Measurements from ENCODE around the gene MYOF.

The MYOF gene

GRCh38 chr10:93352638-93353383, 129.3 kb downstream of the MYOF start:
- no peak for TF ChIP-seq ZFX (IDR thresholded peaks at IDR 0.05)
- peak; percentile 78 for TF ChIP-seq CTCF (conservative IDR thresholded peaks at IDR 0.05)
- no peak overlapping the region for H3K27ac ChIP-seq

- no peak overlapping the region for H3K27ac ChIP-seq
- TF ChIP-seq CTCF (conservative IDR thresholded peaks at IDR 0.05) (no peak), ZFX (IDR thresholded peaks at IDR 0.05) (no peak)
Measured at GRCh38 chr10:93346694-93347093, 135.4 kb downstream of the MYOF start.

GRCh38 chr10:93346108-93346507, 136.0 kb downstream of the MYOF start:
- no peak overlapping the region for H3K27ac ChIP-seq
- TF ChIP-seq CTCF (conservative IDR thresholded peaks at IDR 0.05) (no peak), ZFX (IDR thresholded peaks at IDR 0.05) (no peak)

GRCh38 chr10:93344691-93345090, 137.4 kb downstream of the MYOF start:
- TF ChIP-seq CTCF (conservative IDR thresholded peaks at IDR 0.05) (no peak), ZFX (IDR thresholded peaks at IDR 0.05) (no peak)
- H3K27ac ChIP-seq: no peak overlapping the region

- no peak overlapping the region for H3K27ac ChIP-seq
- TF ChIP-seq CTCF (conservative IDR thresholded peaks at IDR 0.05) (no peak), ZFX (IDR thresholded peaks at IDR 0.05) (no peak)
Measured at GRCh38 chr10:93342921-93343320, 139.2 kb downstream of the MYOF start.

- no peak overlapping the region for H3K27ac ChIP-seq
- TF ChIP-seq ZFX (IDR thresholded peaks at IDR 0.05): no peak
Measured at GRCh38 chr10:93342366-93342765, 139.8 kb downstream of the MYOF start.

- TF ChIP-seq CTCF (conservative IDR thresholded peaks at IDR 0.05): no peak
- TF ChIP-seq ZFX (IDR thresholded peaks at IDR 0.05): no peak
- no peak overlapping the region for H3K27ac ChIP-seq
Measured at GRCh38 chr10:93337309-93337721, 144.8 kb downstream of the MYOF start.

- TF ChIP-seq CTCF (conservative IDR thresholded peaks at IDR 0.05) (no peak), ZFX (IDR thresholded peaks at IDR 0.05) (no peak)
- no peak overlapping the region for H3K27ac ChIP-seq
Measured at GRCh38 chr10:93336678-93337077, 145.5 kb downstream of the MYOF start.

Data from C4-2B (cell line).